H1 (cell line): ENCODE measurements around the gene CDH26. TPM values are rescaled to one million over a fixed set of nuclear protein-coding genes. Genes with fewer than 3 reads are reported as not detected.

ENCODE experiments used
- CTCF ChIA-PET: fragments of 300-600 bp; sonication (Branson Sonifier 250); formaldehyde crosslinking; loops from one replicate; lab custom pipeline; 2021; ENCODE audit not compliant: partially characterized antibody; lab: Charles Lee
- POLR2A ChIA-PET: fragments of 300-600 bp; sonication (Branson Sonifier 250); formaldehyde crosslinking; loops from one replicate; lab custom pipeline; 2021; ENCODE audit warnings: inconsistent platforms; ENCODE audit not compliant: partially characterized antibody; lab: Charles Lee
- DNase-seq, 2 experiments: peaks; one replicate each; pipeline versions ENCODE4 v3.0.0 to v3.0.0-alpha.2; 2010 to 2022; ENCODE audit warnings: low spot score in 2 of 2, low read depth in 1 of 2, mixed read lengths in 1 of 2
- FAIRE-seq: peaks from 2 replicates; lab custom pipeline; 2011; peaks lifted over from hg19 to GRCh38; lab: Jason Lieb, UNC
- H2AFZ ChIP-seq: 2 replicates; pipeline ENCODE4 v1.8.1; 2012; ENCODE audit warnings: low read length, inconsistent platforms
- H2AK5ac ChIP-seq: 2 replicates; pipeline ENCODE4 v1.6.1; 2013; ENCODE audit warnings: low read depth, low read length
- H2BK120ac ChIP-seq: replicated peaks from 2 replicates; pipeline ENCODE3; 2013; ENCODE audit warnings: low read depth, low read length, inconsistent platforms
- H2BK12ac ChIP-seq: 2 replicates; pipeline ENCODE4 v1.6.1; 2013; ENCODE audit warnings: low read depth, low read length
- H2BK15ac ChIP-seq: 2 replicates; pipeline ENCODE4 v1.6.1; 2013; ENCODE audit warnings: low read length
- H2BK20ac ChIP-seq: 2 replicates; pipeline ENCODE4 v1.6.1; 2013; ENCODE audit warnings: low read length
- H2BK5ac ChIP-seq: 2 replicates; pipeline ENCODE4 v1.6.1; 2013; ENCODE audit warnings: low read depth, low read length
- H3K14ac ChIP-seq: 2 replicates; pipeline ENCODE4 v1.6.1; 2013; ENCODE audit warnings: inconsistent platforms; ENCODE audit not compliant: insufficient read length
- H3K18ac ChIP-seq: 2 replicates; pipeline ENCODE4 v1.6.1; 2013; ENCODE audit warnings: low read length; ENCODE audit errors: extremely low read depth
- H3K23ac ChIP-seq: 2 replicates; pipeline ENCODE4 v1.6.1; 2013; ENCODE audit warnings: inconsistent platforms; ENCODE audit not compliant: insufficient read length
- H3K23me2 ChIP-seq: 2 replicates; pipeline ENCODE4 v1.6.1; 2013; ENCODE audit warnings: low read depth, low read length
- H3K27ac ChIP-seq: 2 replicates; pipeline ENCODE4 v1.6.1; 2011; ENCODE audit warnings: low read depth, low read length, inconsistent platforms
- H3K27me3 ChIP-seq, 4 experiments: replicated peaks in 1 of 4; 1 replicate in 1 of 4; 2 replicates in 3 of 4; pipeline versions ENCODE4 v1.6.1 to v1.8.1; 2011 to 2013; ENCODE audit warnings: low read length in 3 of 4, mild to moderate bottlenecking in 3 of 4, inconsistent platforms in 2 of 4, mixed read lengths in 2 of 4, moderate library complexity in 1 of 4; ENCODE audit not compliant: control insufficient read depth in 3 of 4, insufficient read depth in 3 of 4; ENCODE audit errors: extremely low read depth in 1 of 4
- H3K36me3 ChIP-seq, 4 experiments: 2 replicates each; pipeline versions ENCODE4 v1.6.1 to v1.8.1; 2011 to 2013; ENCODE audit warnings: mild to moderate bottlenecking in 4 of 4, low read length in 3 of 4, moderate library complexity in 2 of 4, control low read depth in 1 of 4, inconsistent platforms in 1 of 4; ENCODE audit not compliant: insufficient read depth in 4 of 4, control insufficient read depth in 2 of 4
- H3K4ac ChIP-seq: replicated peaks from 2 replicates; pipeline ENCODE3; 2013; ENCODE audit warnings: low read length, low read depth, mixed read lengths, inconsistent platforms; ENCODE audit not compliant: insufficient read length
- H3K4me1 ChIP-seq, 4 experiments: replicated peaks in 1 of 4; 1 replicate in 1 of 4; 2 replicates in 3 of 4; pipeline versions ENCODE4 v1.6.1 to v1.8.1; 2011 to 2013; ENCODE audit warnings: low read length in 3 of 4, inconsistent platforms in 2 of 4, mixed read lengths in 1 of 4; ENCODE audit not compliant: insufficient read depth in 4 of 4, control insufficient read depth in 3 of 4
- H3K4me2 ChIP-seq, 2 experiments: 2 replicates each; pipeline versions ENCODE4 v1.6.1 to v1.8.1; 2011 to 2013; ENCODE audit warnings: low read depth in 2 of 2, low read length in 2 of 2, control low read depth in 1 of 2, inconsistent platforms in 1 of 2, mild to moderate bottlenecking in 1 of 2; ENCODE audit not compliant: insufficient read depth in 1 of 2
- H3K4me3 ChIP-seq, 4 experiments: fragments of 200-600, 300-600 bp in 1 of 4; sonication (generic), shearing (Covaris generic), sonication (Bioruptor Twin) in 1 of 4; 2 replicates each; pipeline versions ENCODE4 v1.5.1 to v1.8.1; 2011 to 2016; ENCODE audit warnings: low read length in 4 of 4, low read depth in 3 of 4, control low read depth in 2 of 4, inconsistent platforms in 2 of 4, mild to moderate bottlenecking in 2 of 4, mixed read lengths in 1 of 4, moderate library complexity in 1 of 4; ENCODE audit not compliant: insufficient read depth in 2 of 4; ENCODE audit errors: extremely low read depth in 1 of 4
- H3K56ac ChIP-seq: replicated peaks from 2 replicates; pipeline ENCODE3; 2013; ENCODE audit warnings: low read depth, mild to moderate bottlenecking, mixed read lengths, low read length, inconsistent platforms; ENCODE audit not compliant: insufficient read length
- H3K79me1 ChIP-seq: 2 replicates; pipeline ENCODE4 v1.6.1; 2013; ENCODE audit warnings: low read depth, low read length, control low read depth
- H3K79me2 ChIP-seq, 2 experiments: 2 replicates each; pipeline versions ENCODE4 v1.6.1 to v1.8.1; 2012 to 2013; ENCODE audit warnings: low read length in 2 of 2, mild to moderate bottlenecking in 2 of 2, inconsistent platforms in 1 of 2; ENCODE audit not compliant: insufficient read depth in 2 of 2, control insufficient read depth in 1 of 2
- H3K9ac ChIP-seq, 4 experiments: replicated peaks in 1 of 4; 1 replicate in 1 of 4; 2 replicates in 3 of 4; pipeline versions ENCODE4 v1.6.1 to v1.8.1; 2011 to 2013; ENCODE audit warnings: low read depth in 3 of 4, low read length in 3 of 4, control low read depth in 2 of 4, mild to moderate bottlenecking in 2 of 4, moderate library complexity in 2 of 4, inconsistent platforms in 1 of 4; ENCODE audit errors: extremely low read depth in 1 of 4
- H3K9me3 ChIP-seq, 2 experiments: 2 replicates each; pipeline versions ENCODE4 v1.6.1 to v1.8.1; 2012 to 2013; ENCODE audit warnings: mild to moderate bottlenecking in 2 of 2, moderate library complexity in 2 of 2, control low read depth in 1 of 2, inconsistent platforms in 1 of 2, low read depth in 1 of 2, low read length in 1 of 2, mixed read lengths in 1 of 2; ENCODE audit not compliant: insufficient read depth in 2 of 2
- H4K20me1 ChIP-seq, 2 experiments: replicated peaks in 1 of 2; 2 replicates each; pipeline versions ENCODE3 to v1.8.1; 2011 to 2013; ENCODE audit warnings: inconsistent platforms in 2 of 2, low read length in 2 of 2, mild to moderate bottlenecking in 1 of 2; ENCODE audit not compliant: insufficient read depth in 2 of 2, control insufficient read depth in 1 of 2
- H4K5ac ChIP-seq: 2 replicates; pipeline ENCODE4 v1.6.1; 2013; ENCODE audit warnings: low read length, low read depth, mixed read lengths, inconsistent platforms; ENCODE audit not compliant: insufficient read length
- H4K8ac ChIP-seq: 2 replicates; pipeline ENCODE4 v1.8.0; 2013; ENCODE audit warnings: mild to moderate bottlenecking, moderate library complexity, low read length, inconsistent platforms; ENCODE audit not compliant: insufficient read depth; ENCODE audit errors: extremely low read depth
- H4K91ac ChIP-seq: replicated peaks from 2 replicates; pipeline ENCODE3; 2013; ENCODE audit warnings: low read length, mixed read lengths, inconsistent platforms; ENCODE audit not compliant: insufficient read length
- BACH1 ChIP-seq: IDR thresholded peaks from 2 replicates; pipeline ENCODE4 v1.6.1; 2012; ENCODE audit warnings: low read length, improper control_type of control experiment
- KDM1A ChIP-seq: fragments of 200-600, 300-600 bp; sonication (generic); IDR thresholded peaks from 2 replicates; pipeline ENCODE4 v1.7.1; 2016; ENCODE audit warnings: mild to moderate bottlenecking, low read length, borderline replicate concordance
- KDM5A ChIP-seq: fragments of 200-600 bp; IDR thresholded peaks from 2 replicates; pipeline ENCODE4 v1.7.1; 2012; ENCODE audit warnings: mild to moderate bottlenecking, low read length, inconsistent platforms, mixed read lengths
- MAFK ChIP-seq: IDR thresholded peaks from 2 replicates; pipeline ENCODE4 v1.6.1; 2012; ENCODE audit warnings: low read depth, mild to moderate bottlenecking, improper control_type of control experiment, low read length
- PHF8 ChIP-seq: fragments of 200-600 bp; sonication (generic); conservative IDR thresholded peaks from 2 replicates; pipeline ENCODE4 v1.7.1; 2012; ENCODE audit warnings: low read depth, mild to moderate bottlenecking, inconsistent platforms, low read length, moderate library complexity
- POLR2AphosphoS5 ChIP-seq: IDR thresholded peaks from 2 replicates; pipeline ENCODE4 v1.6.1; 2011; ENCODE audit warnings: low read depth, low read length
- RFX5 ChIP-seq: IDR thresholded peaks from 2 replicates; pipeline ENCODE4 v1.6.1; 2011; ENCODE audit warnings: low read depth, low read length, improper control_type of control experiment, borderline replicate concordance
- WGBS, 2 experiments: shearing (Covaris generic) in 1 of 2; methylation state at CpG; one replicate each; pipeline versions ENCODE4 v1.1.6 to v1.1.7; 2013 to 2015; ENCODE audit warnings: low lambda C conversion rate in 2 of 2, mixed read lengths in 2 of 2, inconsistent platforms in 1 of 2, low coverage in 1 of 2, missing lambda C conversion rate in 1 of 2; ENCODE audit not compliant: insufficient replicate concordance in 2 of 2, insufficient coverage in 1 of 2, insufficient read length in 1 of 2; ENCODE audit errors: extremely low coverage in 1 of 2, missing lambda C conversion rate in 1 of 2; 5-methylcytosine and 5-hydroxymethylcytosine counted together
- polyA plus RNA-seq, 7 experiments: library from polyadenylated mRNA; depleted of rRNA in 3 of 7; stranded (reverse) in 5 of 7; unstranded in 2 of 7; fragments of >200 nt in 5 of 7; fragments of 200-250 nt in 2 of 7; gene quantifications; 1 replicate in 5 of 7; 2 replicates in 1 of 7; 4 replicates in 1 of 7; pipeline versions ENCODE4 v1.2.1 to v1.2.3, GENCODE V29; 2011 to 2013; ENCODE audit warnings: missing spikeins in 2 of 7, mixed read lengths in 2 of 7
- total RNA-seq: library from RNA; stranded (reverse); fragmentation: NEBNext Ultra II Directional; extraction: Animal tissue kit (Norgen Biotek cat#: 25700); gene quantifications from 2 replicates; pipeline ENCODE4 v1.2.1, GENCODE V29; 2021
- TF ChIP-seq, protein P1 (sequence below): IDR thresholded peaks from 2 replicates; pipeline ENCODE4 v1.6.1; 2011; ENCODE audit warnings: low read depth, mild to moderate bottlenecking, low read length; ENCODE audit not compliant: insufficient read depth

Gene CDH26
- total and polyA plus RNA-seq, 2 of the 8 experiments (the other 6 are each of a cell fraction or from before 2014, with no cell fraction given) = 1.5 to 1.7 TPM

- Histone ChIP-seq H4K8ac (no peak overlapping the region), H2BK5ac (no peak overlapping the region), H2BK120ac (no peak overlapping the region), H2BK15ac (no peak overlapping the region), H3K27ac (no peak overlapping the region), H3K9ac (no peak overlapping the region), H2BK20ac (no peak overlapping the region), H3K4me2 (no peak overlapping the region), H3K14ac (no peak overlapping the region), H3K56ac (no peak overlapping the region), H3K4ac (no peak overlapping the region), H3K23ac (no peak overlapping the region), H3K27me3 (no peaks in the 10 kb centered on the region), H4K20me1 (peaks cover 0 to 2% of the 10 kb centered on the region in 2 experiments), H3K4me1 (peaks cover 0 to 2% (median 0%) of the 10 kb centered on the region in 4 experiments; a peak in 1 of 7 replicates), H2BK12ac (no peak overlapping the region), H2AK5ac (no peak overlapping the region), H3K4me3 (no peak overlapping the region), H3K9me3 (no peaks in the 10 kb centered on the region), H3K23me2 (no peaks in the 10 kb centered on the region), H4K5ac (no peak overlapping the region), H3K79me2 (0 out of 4 replicates have a peak, but pooled peaks cover 0 to 3% of the 10 kb centered on the region in 2 experiments), H2AFZ (no peak overlapping the region), H3K79me1 (no peaks in the 10 kb centered on the region), H4K91ac (no peak overlapping the region), H3K36me3 (peaks cover 0 to 14% (median 4%) of the 10 kb centered on the region in 4 experiments; a peak in 3 of 8 replicates), H3K18ac (no peak overlapping the region)
- TF ChIP-seq MAFK (no peak), RFX5 (no peak), KDM5A (no peak), POLR2AphosphoS5 (no peak), KDM1A (no peak), PHF8 (no peak), BACH1 (no peak)
- TF ChIP-seq, protein P1, sequence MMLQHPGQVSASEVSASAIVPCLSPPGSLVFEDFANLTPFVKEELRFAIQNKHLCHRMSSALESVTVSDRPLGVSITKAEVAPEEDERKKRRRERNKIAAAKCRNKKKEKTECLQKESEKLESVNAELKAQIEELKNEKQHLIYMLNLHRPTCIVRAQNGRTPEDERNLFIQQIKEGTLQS = no peak
- FAIRE-seq = no peak
- no peak for DNase-seq
- WGBS, 2 experiments = 92% methylated on average over 8 of the region's 8 CpGs; no CpG with 5 or more reads in 1 of the 2 experiments
- CTCF ChIA-PET = interaction anchor here (0.8 to 4.0 kb wide), 6 partner anchors 8 to 110 kb away, joined by 3 to 23 read pairs (median 6); partner anchors contain the start of gene SYCP2
- POLR2A ChIA-PET = no interaction called here
Measured at GRCh38 chr20:59947376-59947775, 10.8 kb upstream of the CDH26 start.
